HG03521 (cell line): ENCODE data around the gene OR52H1.

Source experiments
- ATAC-seq: cut with Tn5 transposase; IDR thresholded peaks from one replicate; pipeline ENCODE4 v1.9.1; 2021; ENCODE audit warnings: mild to moderate bottlenecking, moderate library complexity; ENCODE audit not compliant: unreplicated experiment

Gene OR52H1

GRCh38 chr11:5536482-5536881 lies 11.9 kb downstream of the OR52H1 start:
- no peak for ATAC-seq

- ATAC-seq, result no peak
These were observed 14.3 kb downstream of the OR52H1 start for GRCh38 chr11:5534046-5534445.

- no peak for ATAC-seq
These were observed 17.1 kb downstream of the OR52H1 start for GRCh38 chr11:5531053-5531831.

- no peak for ATAC-seq
These were observed 19.8 kb downstream of the OR52H1 start for GRCh38 chr11:5528495-5528894.

- no peak for ATAC-seq
These were observed 20.6 kb downstream of the OR52H1 start for GRCh38 chr11:5527716-5528115.

- no peak for ATAC-seq
These were observed 23.6 kb downstream of the OR52H1 start for GRCh38 chr11:5524756-5525155.

GRCh38 chr11:5522308-5522707 lies 26.0 kb downstream of the OR52H1 start:
- ATAC-seq, result no peak

GRCh38 chr11:5521540-5521939 lies 26.8 kb downstream of the OR52H1 start:
- no peak for ATAC-seq

GRCh38 chr11:5516599-5516998 lies 31.7 kb downstream of the OR52H1 start, which contains the start of gene UBQLNL:
TSS of gene UBQLNL (minus strand) at chr11:5516699. CDS start at chr11:5516441, 258 bp downstream.
- ATAC-seq, result no peak

GRCh38 chr11:5514841-5515240 lies 33.5 kb downstream of the OR52H1 start:
- ATAC-seq, result no peak

- ATAC-seq, result no peak
These were observed 38.5 kb downstream of the OR52H1 start, which contains the start of gene UBQLN3 for GRCh38 chr11:5509803-5510202. TSS of gene UBQLN3 (minus strand) at chr11:5509957. CDS start at chr11:5509558, 399 bp downstream.

- ATAC-seq, result no peak
These were observed 39.7 kb downstream of the OR52H1 start for GRCh38 chr11:5508605-5509004.

- ATAC-seq, result no peak
These were observed 40.4 kb downstream of the OR52H1 start for GRCh38 chr11:5507933-5508305.

GRCh38 chr11:5507177-5507932 lies 41.0 kb downstream of the OR52H1 start:
- no peak for ATAC-seq

GRCh38 chr11:5505363-5506048 lies 42.8 kb downstream of the OR52H1 start:
- no peak for ATAC-seq

- ATAC-seq, result no peak
These were observed 43.9 kb downstream of the OR52H1 start for GRCh38 chr11:5504403-5504921.

- no peak for ATAC-seq
These were observed 47.9 kb downstream of the OR52H1 start for GRCh38 chr11:5500393-5500801.

GRCh38 chr11:5499671-5500070 lies 48.7 kb downstream of the OR52H1 start:
- no peak for ATAC-seq
